Spleen (tissue), 7 donors: ENCODE data around the gene RWDD2A.

Experiments used
- CTCF ChIP-seq, 11 experiments: fragments of 200-600 bp in 7 of 11; fragments of 450-650 bp in 4 of 11; sonication (generic) in 4 of 11; IDR thresholded peaks in 8 of 11; conservative IDR thresholded peaks in 3 of 11; 1 replicate in 7 of 11; 2 replicates in 4 of 11; pipeline versions ENCODE4 v1.4.0 to v1.8.0; 2016 to 2021; ENCODE audit warnings: antibody characterized with exemption in 11 of 11, inconsistent platforms in 4 of 11, mild to moderate bottlenecking in 1 of 11
- POLR2A ChIP-seq, 3 donors: fragments of 450-650 bp; IDR thresholded peaks; one replicate each; pipeline ENCODE4 v1.5.1; 2017; ENCODE audit warnings: antibody characterized with exemption in 3 of 3, mild to moderate bottlenecking in 1 of 3
- POLR2AphosphoS5 ChIP-seq, 3 donors: sonication (generic); formaldehyde crosslinking; IDR thresholded peaks; one replicate each; pipeline ENCODE4 v1.5.1; 2017; ENCODE audit warnings: antibody characterized with exemption in 3 of 3
- donor health status: DM: no; HTN: no; CAD: no; lungs with moderate emphysema.
- donor health status: DM: no; HTN: no; CAD: no.
- donor health status: DM: no; HTN: no; CAD: no.

GRCh38 chr6:83185096-83185495 lies 8.1 kb upstream of the RWDD2A start:
- no peak for TF ChIP-seq CTCF (IDR thresholded peaks at IDR 0.05 in 8 of 11, conservative IDR thresholded peaks at IDR 0.05 in 3 of 11)
- no peak for TF ChIP-seq POLR2A (IDR thresholded peaks at IDR 0.05)
- TF ChIP-seq POLR2AphosphoS5 (IDR thresholded peaks at IDR 0.05) = no peak
